Testis (tissue), 2 donors: ENCODE results near the gene HLA-DQB1.

Source experiments
- CTCF ChIP-seq, 3 experiments: fragments of 450-650 bp in 2 of 3; fragments of 200-600 bp in 1 of 3; sonication (generic) in 1 of 3; IDR thresholded peaks; one replicate each; pipeline ENCODE4 v1.5.1; 2016 to 2019; ENCODE audit warnings: antibody characterized with exemption in 3 of 3, mild to moderate bottlenecking in 2 of 3, moderate library complexity in 1 of 3
- POLR2A ChIP-seq: fragments of 450-650 bp; IDR thresholded peaks from one replicate; pipeline ENCODE4 v1.6.1; 2017; ENCODE audit warnings: antibody characterized with exemption, mild to moderate bottlenecking, moderate library complexity

DNA sequence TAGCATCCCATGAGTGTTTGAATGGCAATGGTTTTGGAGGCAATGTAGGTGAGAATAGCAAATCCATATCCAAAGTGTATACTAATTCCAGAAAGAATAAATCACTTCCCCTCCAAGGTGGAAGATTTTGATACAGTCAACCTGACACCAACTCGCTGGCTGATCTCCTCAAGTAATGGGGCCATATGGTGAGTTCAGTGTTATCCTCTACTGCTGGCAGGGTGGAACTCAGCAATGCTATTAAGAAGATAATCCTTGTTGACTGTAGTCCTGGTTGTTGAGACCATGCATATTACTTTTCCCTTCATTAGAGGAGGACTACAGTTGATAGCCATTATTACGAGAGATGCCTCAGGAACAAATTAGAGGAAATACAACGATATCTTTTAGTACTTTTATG lies 17.8 kb upstream of the HLA-DQB1 start:
- TF ChIP-seq CTCF (IDR thresholded peaks at IDR 0.05) (no peak), POLR2A (no peak)
